Choroid plexus epithelial cell (primary cell): ENCODE results near the gene SCN4B.

Experiments used
- DNase-seq: peaks from one replicate; pipeline ENCODE4 v3.0.0-alpha.2; 2010; ENCODE audit warnings: low read depth
- H3K4me3 ChIP-seq: 2 replicates; pipeline ENCODE4 v1.5.1; 2011; ENCODE audit warnings: low read depth, mild to moderate bottlenecking, control low read depth, low read length, moderate library complexity
- CTCF ChIP-seq: conservative IDR thresholded peaks from 2 replicates; pipeline ENCODE4 v1.5.1; 2011; ENCODE audit warnings: low read depth, mild to moderate bottlenecking, control low read depth, inconsistent platforms, low read length, moderate library complexity

The SCN4B gene

GRCh38 chr11:118129471-118130172, 23.0 kb downstream of the SCN4B start:
- no peak overlapping the region for H3K4me3 ChIP-seq

GRCh38 chr11:118128721-118129470, 23.7 kb downstream of the SCN4B start:
- TF ChIP-seq CTCF, result no peak
- no peak overlapping the region for H3K4me3 ChIP-seq
- DNase-seq, result no peak

More at GRCh38 chr11:118129471-118130172, 23.0 kb downstream of the SCN4B start:
- DNase-seq, result no peak
- TF ChIP-seq CTCF, result no peak

- no peak overlapping the region for H3K4me3 ChIP-seq
- DNase-seq, result no peak
- no peak for TF ChIP-seq CTCF
These were observed 24.3 kb downstream of the SCN4B start for GRCh38 chr11:118128310-118128709.

- no peak overlapping the region for H3K4me3 ChIP-seq
- no peak for TF ChIP-seq CTCF
These were observed 26.4 kb downstream of the SCN4B start for GRCh38 chr11:118126082-118126838.

GRCh38 chr11:118124929-118125535, 27.6 kb downstream of the SCN4B start:
- DNase-seq, result no peak
- no peak overlapping the region for H3K4me3 ChIP-seq
- TF ChIP-seq CTCF, result no peak

More at GRCh38 chr11:118126082-118126838, 26.4 kb downstream of the SCN4B start:
- DNase-seq, result no peak

- no peak for TF ChIP-seq CTCF
- no peak for DNase-seq
These were observed 31.8 kb downstream of the SCN4B start for GRCh38 chr11:118120793-118121192.

More at GRCh38 chr11:118120793-118121192, 31.8 kb downstream of the SCN4B start:
- no peak overlapping the region for H3K4me3 ChIP-seq
